RWPE1 (cell line): ENCODE results near the gene SDC4.

Experiments
- CTCF ChIA-PET: fragments of 350-600 bp; sonication (Branson Sonifier 250); formaldehyde crosslinking; extraction: SDS; loops from one replicate; lab custom pipeline; 2021; lab: Yijun Ruan, JAX
- POLR2A ChIA-PET: fragments of 400-600 bp; formaldehyde crosslinking; extraction: SDS; loops from one replicate; lab custom pipeline; 2020; ENCODE audit warnings: antibody characterized with exemption; ENCODE audit not compliant: low non-redundant PET; lab: Yijun Ruan, JAX
- DNase-seq: peaks from one replicate; pipeline ENCODE4 v3.0.0; 2012; ENCODE audit warnings: low spot score
- H3K27ac ChIP-seq: fragments of 450-650 bp; 2 replicates; pipeline ENCODE4 v1.5.1; 2017
- CTCF ChIP-seq: fragments of 450-650 bp; conservative IDR thresholded peaks from 2 replicates; pipeline ENCODE4 v1.5.1; 2017; ENCODE audit warnings: low read depth, mild to moderate bottlenecking

SDC4 gene

GRCh38 chr20:45373353-45374100 lies 25.3 kb upstream of the SDC4 start:
- ChIA-PET POLR2A (interaction anchor here (0.6 kb wide), 1 partner anchor 62 kb away, joined by 3 read pairs; no protein-coding TSS in a partner anchor), CTCF (interaction anchor here (0.5 to 6.3 kb wide), 47 partner anchors 8 to 1438 kb away, joined by 3 to 62 read pairs (median 4); partner anchors contain the start of genes DBNDD2, PIGT, RBPJL and SYS1)
- peak; percentile 98 for TF ChIP-seq CTCF
- H3K27ac ChIP-seq = peak overlapping the region; percentile 51
- DNase-seq = peak; percentile 93

GRCh38 chr20:45372646-45373352 lies 24.6 kb upstream of the SDC4 start:
- POLR2A ChIA-PET = interaction anchor here (0.6 kb wide), 1 partner anchor 50 kb away, joined by 11 read pairs; no protein-coding TSS in a partner anchor
- peak overlapping the region; percentile 51 for H3K27ac ChIP-seq
- CTCF ChIA-PET = interaction anchor here (0.6 to 6.3 kb wide), 22 partner anchors 8 to 1438 kb away, joined by 3 to 62 read pairs (median 8); partner anchors contain the start of genes DBNDD2, PIGT and SYS1
- no peak for DNase-seq
- no peak for TF ChIP-seq CTCF

GRCh38 chr20:45372241-45372640 lies 24.0 kb upstream of the SDC4 start:
- no peak for DNase-seq
- no peak overlapping the region for H3K27ac ChIP-seq
- CTCF ChIA-PET = interaction anchor here (0.7 to 6.3 kb wide), 4 partner anchors 9 to 64 kb away, joined by 3 to 62 read pairs (median 20); partner anchors contain the start of gene SYS1
- POLR2A ChIA-PET = interaction anchor here (0.5 to 0.6 kb wide), 2 partner anchors 11 to 49 kb away, joined by 7 to 11 read pairs; no protein-coding TSS in a partner anchor
- TF ChIP-seq CTCF = no peak

GRCh38 chr20:45370571-45371160 lies 22.4 kb upstream of the SDC4 start:
- POLR2A ChIA-PET = no interaction called here
- CTCF ChIA-PET = interaction anchor here (0.6 to 4.2 kb wide), 8 partner anchors 7 to 400 kb away, joined by 3 to 35 read pairs (median 4); partner anchors contain the start of gene SYS1
- no peak for TF ChIP-seq CTCF
- H3K27ac ChIP-seq = no peak overlapping the region
- no peak for DNase-seq

- ChIA-PET POLR2A (no interaction called here), CTCF (interaction anchor here (1.0 to 1.2 kb wide), 2 partner anchors 57 to 68 kb away, joined by 3 read pairs; no protein-coding TSS in a partner anchor)
- no peak for DNase-seq
- TF ChIP-seq CTCF = no peak
- no peak overlapping the region for H3K27ac ChIP-seq
Measured at GRCh38 chr20:45368221-45368980, 20.2 kb upstream of the SDC4 start.
